Ureter (tissue), 1 donor: ENCODE results near the gene LGR5. TPM values are rescaled to one million over a fixed set of nuclear protein-coding genes. Genes with fewer than 3 reads are reported as not detected.
"Not testable (repeated sequence)": the region's sequence is repeated elsewhere in the genome, so short reads cannot be mapped to it uniquely, and the experiment has no call there.

Experiments used
- DNase-seq: peaks from one replicate; pipeline ENCODE4 v3.0.0-alpha.2; 2020; ENCODE audit warnings: low spot score
- total RNA-seq: library from RNA; stranded (reverse); gene quantifications from one replicate; pipeline ENCODE4 v1.2.4, GENCODE V29; 2023
- donor health status: DM: yes; HTN: yes; CAD: no.

LGR5 gene
- total RNA-seq, 1 donor from 2014 or later: 1.6 TPM

GRCh38 chr12:71552728-71553501 is 113.3 kb downstream of the LGR5 start:
- no peak for DNase-seq

GRCh38 chr12:71555191-71555590 is 115.6 kb downstream of the LGR5 start:
- no peak for DNase-seq

GRCh38 chr12:71555789-71556188 is 116.2 kb downstream of the LGR5 start:
- not testable (repeated sequence) for DNase-seq

- no peak for DNase-seq
Observed at GRCh38 chr12:71556448-71556847, 116.8 kb downstream of the LGR5 start.

GRCh38 chr12:71556875-71557274 is 117.3 kb downstream of the LGR5 start:
- DNase-seq: no peak

GRCh38 chr12:71558445-71558844 is 118.8 kb downstream of the LGR5 start:
- no peak for DNase-seq

- DNase-seq: no peak
Observed at GRCh38 chr12:71562676-71563595, 123.3 kb downstream of the LGR5 start.

GRCh38 chr12:71565535-71565934 is 125.9 kb downstream of the LGR5 start:
- DNase-seq: no peak

GRCh38 chr12:71566655-71567054 is 127.1 kb downstream of the LGR5 start:
- DNase-seq: no peak

GRCh38 chr12:71567537-71567936 is 127.9 kb downstream of the LGR5 start:
- no peak for DNase-seq

GRCh38 chr12:71569885-71570284 is 130.3 kb downstream of the LGR5 start:
- not testable (repeated sequence) for DNase-seq

GRCh38 chr12:71576496-71576895 is 136.9 kb downstream of the LGR5 start:
- DNase-seq: no peak

GRCh38 chr12:71578694-71579258 is 139.2 kb downstream of the LGR5 start:
- no peak for DNase-seq

GRCh38 chr12:71581206-71581605 is 141.6 kb downstream of the LGR5 start:
- no peak for DNase-seq

GRCh38 chr12:71582925-71583324 is 143.3 kb downstream of the LGR5 start:
- DNase-seq: no peak

- no peak for DNase-seq
Observed at GRCh38 chr12:71584356-71584755, 144.8 kb downstream of the LGR5 start.

- DNase-seq: no peak
Observed at GRCh38 chr12:71585218-71585617, 145.6 kb downstream of the LGR5 start.

GRCh38 chr12:71587012-71587411 is 147.4 kb downstream of the LGR5 start:
- DNase-seq: no peak

GRCh38 chr12:71589478-71589881 is 149.9 kb downstream of the LGR5 start:
- DNase-seq: no peak

- no peak for DNase-seq
Observed at GRCh38 chr12:71591601-71592000, 152.0 kb downstream of the LGR5 start.

- DNase-seq: no peak
Observed at GRCh38 chr12:71592841-71593240, 153.2 kb downstream of the LGR5 start.

GRCh38 chr12:71594214-71594948 is 154.8 kb downstream of the LGR5 start:
- DNase-seq: no peak
